Measurements from ENCODE around the gene KCNMA1.

KCNMA1 gene

GRCh38 chr10:76939933-76940468 is 697.6 kb downstream of the KCNMA1 start:
- no peak for DNase-seq (ENCODE audit: low spot score)

DNA sequence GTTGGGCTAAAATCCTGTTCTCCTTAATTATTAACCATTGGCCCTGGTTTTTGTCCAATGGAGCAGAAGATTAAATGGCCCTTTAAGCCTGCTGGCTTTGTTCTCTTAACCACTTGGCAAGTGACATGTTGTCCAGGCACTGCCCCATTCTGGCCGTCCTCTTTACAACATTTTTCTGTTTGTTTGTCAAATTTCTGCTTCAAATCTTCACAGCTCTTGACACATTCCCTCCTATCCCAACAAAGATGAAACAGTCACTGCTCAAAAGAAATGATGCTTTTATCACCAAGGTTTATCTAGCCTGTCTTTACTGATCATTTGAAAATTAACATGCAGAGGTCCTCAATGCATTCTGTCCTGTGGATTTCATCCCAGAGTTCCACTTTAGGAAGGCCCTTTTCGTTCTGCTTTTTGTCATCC is 700.4 kb downstream of the KCNMA1 start:
- no peak for DNase-seq (ENCODE audit: low spot score)

DNA sequence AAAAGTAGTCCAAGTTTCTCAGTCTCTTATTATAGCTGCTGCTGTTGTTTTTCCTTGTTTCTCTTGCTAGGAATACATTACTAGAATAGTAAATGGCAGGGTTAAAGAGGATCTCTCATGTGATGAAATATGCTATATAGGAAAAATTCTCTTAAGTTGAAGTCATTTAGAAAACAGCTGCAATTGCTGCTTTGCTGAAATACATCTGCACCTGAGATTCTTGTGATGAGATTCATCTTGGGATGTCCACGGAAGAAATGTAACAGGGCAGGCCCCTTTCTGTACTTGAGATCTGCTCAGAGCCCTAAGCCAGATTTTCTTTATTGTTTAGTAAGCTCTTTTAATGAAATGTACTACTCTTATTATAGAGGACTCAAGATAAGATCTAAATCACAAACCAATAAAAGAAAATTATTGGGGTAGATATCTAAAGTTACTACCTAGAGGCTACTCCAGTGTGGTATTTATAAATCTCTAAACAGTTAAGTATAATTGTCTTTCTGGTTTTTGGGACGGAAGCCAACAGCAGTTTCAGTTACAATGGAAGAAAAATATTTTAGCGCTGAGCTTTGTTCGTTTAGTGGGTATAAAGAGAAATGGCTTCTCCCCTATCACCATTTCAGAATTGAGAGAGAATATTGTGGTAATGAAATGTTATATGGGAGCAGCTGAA is 701.5 kb downstream of the KCNMA1 start:
- no peak for DNase-seq (ENCODE audit: low spot score)

- DNase-seq (ENCODE audit: low spot score), result no peak
Measured at GRCh38 chr10:76928565-76928964, 709.0 kb downstream of the KCNMA1 start.

DNA sequence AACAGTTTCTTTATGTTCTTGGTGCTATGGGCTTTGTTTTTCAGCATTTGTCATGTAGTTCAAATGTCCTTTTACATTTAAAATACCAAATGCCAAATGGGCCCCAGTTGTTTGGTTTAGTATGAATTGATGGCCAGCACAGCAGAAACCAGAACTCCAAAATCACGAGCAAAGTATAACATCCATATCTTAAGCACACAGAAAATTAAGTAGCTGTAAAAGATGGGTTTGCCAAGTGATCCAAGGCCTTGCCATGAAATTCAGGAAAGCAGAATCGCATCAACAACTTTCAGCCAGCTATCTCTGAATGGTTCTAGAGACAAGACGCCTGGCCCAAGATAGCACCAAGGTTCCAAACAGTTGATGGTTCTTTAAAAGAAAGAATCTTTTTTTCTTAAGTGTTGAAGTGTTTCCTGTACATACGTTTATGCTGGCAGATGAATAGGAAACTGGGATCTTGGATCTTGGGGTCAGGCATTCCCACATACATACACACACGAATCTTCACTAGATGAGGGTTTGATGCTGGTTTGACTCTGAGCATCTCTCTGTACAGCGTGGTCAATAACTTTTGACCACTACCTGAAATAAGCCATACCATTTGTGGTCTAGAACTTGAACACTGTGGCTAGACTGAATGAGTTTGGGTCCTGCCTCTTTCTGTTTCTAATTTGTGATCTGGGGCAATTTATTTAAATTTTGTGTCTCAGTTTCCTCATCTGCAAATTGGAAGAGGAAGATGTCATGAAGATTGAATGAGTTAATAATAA is 711.8 kb downstream of the KCNMA1 start:
- no peak for DNase-seq (ENCODE audit: low spot score)

DNA sequence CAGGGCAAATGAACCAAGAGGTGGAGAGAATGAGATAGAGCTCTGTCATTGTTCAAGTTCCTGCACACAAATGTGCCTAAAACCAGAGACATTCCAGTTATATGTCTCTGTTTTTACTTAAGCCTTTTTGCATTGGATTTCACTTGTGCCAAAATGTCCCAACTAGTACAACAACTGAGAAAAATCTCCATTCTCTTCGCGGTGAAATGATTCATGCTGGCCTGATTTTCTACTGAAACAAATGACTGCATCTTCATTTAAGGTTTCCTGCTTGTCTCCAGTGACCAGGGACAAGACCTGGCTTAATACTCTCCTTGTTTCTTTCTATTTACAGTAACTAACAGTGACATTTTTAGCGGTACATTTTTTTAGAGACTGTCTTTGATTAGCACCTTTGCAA is 714.9 kb downstream of the KCNMA1 start:
- DNase-seq (ENCODE audit: low spot score), result no peak

DNA sequence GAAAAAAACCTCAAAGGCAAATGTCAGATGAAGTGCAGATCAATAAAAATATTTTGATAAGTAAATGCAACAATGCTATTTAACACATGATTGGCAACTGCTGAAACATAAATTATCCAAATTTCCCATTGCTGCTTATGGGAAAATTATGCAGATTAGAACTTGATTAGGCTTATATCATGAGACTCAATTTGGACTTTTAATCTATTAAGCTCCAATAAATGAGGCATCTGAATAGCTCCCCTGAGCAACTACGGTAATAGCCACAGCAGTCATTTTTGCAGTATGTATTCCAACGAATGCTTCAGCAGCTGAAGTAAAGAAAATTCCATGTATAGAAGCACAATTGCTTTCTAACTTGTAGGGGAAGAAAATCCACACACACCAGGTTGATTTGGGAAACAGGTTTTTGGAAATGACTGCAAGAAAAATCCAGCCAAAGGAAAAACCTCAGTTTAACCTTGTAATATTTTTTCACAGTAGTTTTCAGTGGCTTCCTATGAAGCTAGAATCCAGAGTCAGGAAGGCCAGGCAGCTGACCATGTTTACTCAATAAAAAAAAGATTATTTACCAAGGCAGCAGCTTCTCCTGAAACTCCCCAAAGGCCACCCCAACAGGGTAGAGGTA is 716.1 kb downstream of the KCNMA1 start:
- no peak for DNase-seq (ENCODE audit: low spot score)

- no peak for DNase-seq (ENCODE audit: low spot score)
Measured at GRCh38 chr10:76920581-76920980, 717.0 kb downstream of the KCNMA1 start.

GRCh38 chr10:76918106-76918505 is 719.5 kb downstream of the KCNMA1 start:
- DNase-seq (ENCODE audit: low spot score), result no peak

DNA sequence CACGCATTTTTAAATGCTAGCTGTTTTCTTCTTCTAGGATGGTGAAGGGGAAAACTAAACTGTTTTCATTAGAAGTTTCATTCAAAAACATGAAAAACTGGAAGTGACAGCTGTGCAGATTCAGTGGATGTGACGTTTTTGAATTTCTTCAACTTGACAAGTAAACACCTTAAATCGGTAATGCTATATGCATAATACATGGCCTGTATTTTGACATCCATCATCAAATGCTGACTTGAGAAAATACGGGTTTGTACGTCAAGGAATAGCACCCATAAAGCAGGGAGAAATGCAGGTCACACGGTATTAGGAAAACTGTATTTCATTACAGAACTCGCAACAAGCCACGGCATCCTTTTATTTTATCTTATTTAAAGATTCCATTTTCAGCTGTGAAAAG is 720.5 kb downstream of the KCNMA1 start:
- DNase-seq (ENCODE audit: low spot score), result no peak

DNA sequence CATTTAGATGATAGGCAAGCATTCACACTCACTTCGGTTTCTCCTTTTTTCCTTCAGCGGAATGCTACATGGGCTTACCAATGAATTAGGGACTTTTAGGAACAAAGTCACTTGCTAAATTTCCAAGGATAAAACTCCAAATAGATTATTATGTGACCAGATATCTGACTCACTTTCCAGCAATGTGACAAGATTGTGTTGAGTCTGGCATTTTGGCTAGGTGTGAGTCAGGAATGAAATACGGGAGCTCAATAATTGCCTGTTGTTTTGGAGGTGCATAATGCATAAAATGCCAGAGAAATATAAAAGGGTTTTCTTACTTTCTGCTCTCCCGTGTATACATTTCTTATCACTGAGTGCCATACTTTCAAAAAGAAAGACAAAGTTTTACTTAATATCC is 721.1 kb downstream of the KCNMA1 start:
- no peak for DNase-seq (ENCODE audit: low spot score)

- no peak for DNase-seq (ENCODE audit: low spot score)
Measured at GRCh38 chr10:76915316-76915715, 722.3 kb downstream of the KCNMA1 start.

GRCh38 chr10:76911184-76911583 is 726.4 kb downstream of the KCNMA1 start:
- DNase-seq (ENCODE audit: low spot score), result no peak

GRCh38 chr10:76910184-76910962 is 727.2 kb downstream of the KCNMA1 start:
- no peak for DNase-seq (ENCODE audit: low spot score)

- DNase-seq (ENCODE audit: low spot score), result no peak
Measured at GRCh38 chr10:76906256-76906655, 731.4 kb downstream of the KCNMA1 start.

DNA sequence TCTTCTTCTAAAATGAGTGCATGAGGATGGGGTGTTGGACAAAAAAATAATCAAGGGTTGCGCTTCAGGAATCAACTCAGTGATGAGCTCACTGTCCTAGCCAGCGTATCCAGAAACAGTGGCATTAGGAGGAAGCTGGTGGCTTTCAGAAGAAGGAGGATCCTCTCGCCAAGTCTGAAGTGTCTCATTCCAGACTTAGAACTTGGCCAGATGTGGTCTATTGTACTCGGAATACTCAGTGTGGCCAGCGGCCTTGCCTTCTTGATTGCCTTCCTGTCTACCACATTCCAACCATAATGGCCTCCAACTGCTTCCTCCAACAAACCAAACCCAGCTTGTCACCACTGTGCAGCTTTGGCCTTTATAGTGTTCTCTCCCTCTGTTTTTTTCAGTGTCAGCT is 732.4 kb downstream of the KCNMA1 start:
- no peak for DNase-seq (ENCODE audit: low spot score)

- no peak for DNase-seq (ENCODE audit: low spot score)
Measured at GRCh38 chr10:76903387-76903945, 734.1 kb downstream of the KCNMA1 start.

- no peak for DNase-seq (ENCODE audit: low spot score)
Measured at GRCh38 chr10:76902949-76903348, 734.7 kb downstream of the KCNMA1 start.

DNA sequence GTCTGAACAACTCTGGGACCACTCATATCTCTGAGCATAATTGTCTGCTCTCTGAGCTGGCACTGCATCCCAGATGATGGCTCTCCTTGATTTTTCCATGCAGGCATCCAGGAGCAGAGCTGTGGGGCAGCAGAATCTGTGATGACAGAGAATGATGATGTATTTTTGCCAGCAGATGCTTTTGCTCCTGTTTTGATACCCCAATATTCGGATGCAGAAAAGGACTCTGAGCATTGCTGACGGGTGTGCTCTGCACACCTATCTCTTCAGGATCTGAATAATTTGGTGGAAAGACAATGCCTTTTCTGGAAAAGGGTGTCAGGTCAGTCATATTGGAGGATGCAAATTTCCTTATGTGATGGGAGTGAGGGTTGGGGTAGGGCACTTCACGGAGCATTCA is 735.9 kb downstream of the KCNMA1 start:
- DNase-seq (ENCODE audit: low spot score), result no peak

- no peak for DNase-seq (ENCODE audit: low spot score)
Measured at GRCh38 chr10:76899490-76899889, 738.1 kb downstream of the KCNMA1 start.

DNA sequence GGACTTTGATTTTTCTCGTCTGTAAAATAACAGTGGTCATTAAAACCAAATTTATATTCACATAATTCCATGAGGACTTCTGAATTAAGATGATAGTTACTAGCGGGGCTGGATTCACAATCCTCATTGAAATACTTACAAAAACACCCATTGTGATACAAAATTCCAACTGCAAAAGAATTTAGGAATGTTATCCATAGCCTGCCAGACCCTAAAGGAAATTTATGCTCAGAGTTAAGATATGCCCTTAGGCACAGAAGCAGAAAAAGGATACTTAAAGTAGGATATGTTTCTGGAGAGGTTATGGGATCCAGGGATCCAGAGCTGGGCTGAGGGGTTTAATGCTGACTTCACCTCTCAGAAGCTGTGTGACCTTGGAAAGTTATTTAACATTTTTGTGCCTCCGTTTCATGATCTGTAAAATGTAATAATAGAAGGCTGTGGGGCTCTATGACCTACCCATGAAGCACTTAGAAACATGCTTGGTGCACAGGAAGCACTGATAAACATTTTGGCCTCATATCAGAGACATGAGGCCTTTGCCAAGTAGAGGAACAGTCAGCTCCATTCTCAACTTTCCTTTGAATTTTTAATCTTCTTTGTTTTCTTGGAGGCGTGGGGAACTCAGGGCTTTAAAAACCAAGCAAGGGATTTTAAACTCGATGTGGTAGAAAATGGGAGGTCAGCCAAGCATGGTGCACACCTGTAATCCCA is 744.7 kb downstream of the KCNMA1 start:
- DNase-seq (ENCODE audit: low spot score), result no peak
